Measurements from ENCODE around the gene TCF4.
A peak's percentile ranks its signal among the peaks of the same experiment; 100 is the strongest.

Gene TCF4

GRCh38 chr18:55603775-55604174 lies 15.8 kb upstream of the TCF4 start (continued):
- TF ChIP-seq ZNF138 (tag by site-specific recombination; IDR thresholded peaks at IDR 0.05; ENCODE audit: borderline replicate concordance) (no peak), ZNF302 (tag by site-specific recombination; IDR thresholded peaks at IDR 0.05; ENCODE audit: low read depth) (no peak), GLI4 (tag by site-specific recombination; IDR thresholded peaks at IDR 0.05) (no peak), ZSCAN16 (tag by site-specific recombination; IDR thresholded peaks at IDR 0.05) (no peak)

- no peak overlapping the region for H3K27ac ChIP-seq (ENCODE audit: extremely low read depth, low read depth, low read length)
- no peak overlapping the region for H3K4me3 ChIP-seq (ENCODE audit: low read depth, low read length)
- TF ChIP-seq KLF10 (tag by site-specific recombination; IDR thresholded peaks at IDR 0.05) (no peak), ZNF623 (tag by site-specific recombination; IDR thresholded peaks at IDR 0.05) (peak; percentile 89), SETDB1 (IDR thresholded peaks at IDR 0.05; ENCODE audit: insufficient read length, low read length) (no peak)
- CTCF ChIA-PET: interaction anchor here (0.8 to 1.2 kb wide), 2 partner anchors 64 to 179 kb away, joined by 3 to 4 read pairs; no protein-coding TSS in a partner anchor
- H3K4me1 ChIP-seq (ENCODE audit: control insufficient read depth, insufficient read depth, low read length): no peaks in the 10 kb centered on the region
- no peaks in the 10 kb centered on the region for H3K36me3 ChIP-seq (ENCODE audit: control insufficient read depth in 2 of 2, insufficient read depth in 1 of 2, low read length in 2 of 2)
- POLR2A ChIA-PET: no interaction called here
- H3K9me3 ChIP-seq (ENCODE audit: control insufficient read depth, insufficient read depth, low read depth, low read length): no peaks in the 10 kb centered on the region
Observed at GRCh38 chr18:55593888-55594287, 5.9 kb upstream of the TCF4 start.

GRCh38 chr18:55592572-55592971 lies 4.6 kb upstream of the TCF4 start:
- no peak overlapping the region for H3K27ac ChIP-seq (ENCODE audit: extremely low read depth, low read depth, low read length)
- H3K36me3 ChIP-seq (ENCODE audit: control insufficient read depth in 2 of 2, insufficient read depth in 1 of 2, low read length in 2 of 2): no peaks in the 10 kb centered on the region
- TF ChIP-seq ZNF521 (tag by site-specific recombination; IDR thresholded peaks at IDR 0.05) (no peak), SP3 (tag by site-specific recombination; IDR thresholded peaks at IDR 0.05) (no peak), SETDB1 (IDR thresholded peaks at IDR 0.05; ENCODE audit: insufficient read length, low read length) (no peak), ZNF623 (tag by site-specific recombination; IDR thresholded peaks at IDR 0.05) (no peak), ZNF214 (tag by site-specific recombination; IDR thresholded peaks at IDR 0.05; ENCODE audit: borderline replicate concordance) (no peak), ZNF274 (IDR thresholded peaks at IDR 0.05; ENCODE audit: low read length) (no peak), ZNF274 (tag by site-specific recombination; IDR thresholded peaks at IDR 0.05; ENCODE audit: borderline replicate concordance) (no peak), ZFP41 (tag by site-specific recombination; IDR thresholded peaks at IDR 0.05; ENCODE audit: borderline replicate concordance) (no peak), ZBTB7A (tag by site-specific recombination; IDR thresholded peaks at IDR 0.05; ENCODE audit: low read depth) (no peak), ZNF324 (tag by site-specific recombination; IDR thresholded peaks at IDR 0.05) (no peak)
- no peak overlapping the region for H3K4me3 ChIP-seq (ENCODE audit: low read depth, low read length)
- no peaks in the 10 kb centered on the region for H3K4me1 ChIP-seq (ENCODE audit: control insufficient read depth, insufficient read depth, low read length)
- no peaks in the 10 kb centered on the region for H3K9me3 ChIP-seq (ENCODE audit: control insufficient read depth, insufficient read depth, low read depth, low read length)
- CTCF ChIA-PET: no interaction called here
- POLR2A ChIA-PET: no interaction called here

- POLR2A ChIA-PET: no interaction called here
- no peak for TF ChIP-seq ZNF280D (tag by site-specific recombination; IDR thresholded peaks at IDR 0.05)
Observed at GRCh38 chr18:55592106-55592505, 4.1 kb upstream of the TCF4 start.

More at GRCh38 chr18:55592106-55592505, 4.1 kb upstream of the TCF4 start:
- Histone ChIP-seq H3K27ac (ENCODE audit: extremely low read depth, low read depth, low read length) (no peak overlapping the region), H3K36me3 (ENCODE audit: control insufficient read depth in 2 of 2, insufficient read depth in 1 of 2, low read length in 2 of 2) (no peaks in the 10 kb centered on the region), H3K4me3 (ENCODE audit: low read depth, low read length) (no peak overlapping the region), H3K9me3 (ENCODE audit: control insufficient read depth, insufficient read depth, low read depth, low read length) (no peaks in the 10 kb centered on the region), H3K4me1 (ENCODE audit: control insufficient read depth, insufficient read depth, low read length) (no peaks in the 10 kb centered on the region)
- CTCF ChIA-PET: no interaction called here
